HepG2 (cell line): ENCODE data around the gene NFATC4. TPM values are rescaled to one million over a fixed set of nuclear protein-coding genes. Genes with fewer than 3 reads are reported as not detected.

Experiments
- ATAC-seq: fragments of 200-7000 bp; cut with Tn5 transposase; 3 replicates; pipeline ENCODE4 v1.9.1; 2020; ENCODE audit warnings: mild to moderate bottlenecking, moderate library complexity
- BruUV-seq: library from RNA; stranded (reverse); fragments of 400-500 nt; replicated peaks from 2 replicates; lab custom pipeline; 2021; lab: Mats Ljungman, UMichigan
- CTCF ChIA-PET: fragments of 300-600 bp; formaldehyde crosslinking; extraction: SDS; loops from one replicate; lab custom pipeline; 2021; ENCODE audit warnings: low total read pairs, inconsistent platforms, low intra/inter-chr PET ratio; lab: Yijun Ruan, JAX
- POLR2A ChIA-PET: fragments of 350-600 bp; sonication (Branson Sonifier 250); formaldehyde crosslinking; loops from one replicate; lab custom pipeline; 2020; ENCODE audit warnings: antibody characterized with exemption, inconsistent platforms; lab: Yijun Ruan, JAX
- DNase-seq: peaks from one replicate; pipeline ENCODE4 v3.0.0-alpha.2; 2015; ENCODE audit warnings: low spot score
- FAIRE-seq: peaks from 3 replicates; lab custom pipeline; 2011; peaks lifted over from hg19 to GRCh38; lab: Jason Lieb, UNC
- H2AFZ ChIP-seq: one replicate; pipeline ENCODE4 v1.6.1; 2011; ENCODE audit warnings: low read length, inconsistent platforms
- H3K27ac ChIP-seq: fragments of 300-600 bp; 3 replicates; pipeline ENCODE4 v1.8.0; 2011; ENCODE audit warnings: mixed run types, mild to moderate bottlenecking, mixed read lengths, low read length, inconsistent platforms; ENCODE audit not compliant: insufficient read depth; ENCODE audit errors: extremely low read length
- H3K27me3 ChIP-seq, 2 experiments: fragments of 200-600 bp in 1 of 2; 2 replicates in 1 of 2; 3 replicates in 1 of 2; pipeline versions ENCODE4 v1.6.0 to v1.8.0; 2011; ENCODE audit warnings: low read length in 2 of 2, mild to moderate bottlenecking in 2 of 2, moderate library complexity in 2 of 2, inconsistent platforms in 1 of 2; ENCODE audit not compliant: insufficient read depth in 2 of 2, control insufficient read depth in 1 of 2
- H3K36me3 ChIP-seq, 2 experiments: fragments of 200-600 bp in 1 of 2; replicated peaks in 1 of 2; 2 replicates in 1 of 2; 3 replicates in 1 of 2; pipeline versions ENCODE4 v1.5.1 to v1.8.0; 2011; ENCODE audit warnings: low read length in 2 of 2, inconsistent platforms in 1 of 2; ENCODE audit not compliant: insufficient read depth in 2 of 2, control insufficient read depth in 1 of 2
- H3K4me1 ChIP-seq: 2 replicates; pipeline ENCODE4 v1.5.1; 2012; ENCODE audit warnings: low read length, inconsistent platforms; ENCODE audit not compliant: insufficient read depth
- H3K4me2 ChIP-seq: 2 replicates; pipeline ENCODE4 v1.6.0; 2011; ENCODE audit warnings: low read depth, low read length, inconsistent platforms
- H3K4me3 ChIP-seq, 3 experiments: fragments of 200-600 bp in 1 of 3; sonication (generic), shearing (Covaris generic) in 1 of 3; replicated peaks in 1 of 3; 2 replicates each; pipeline ENCODE4 v1.5.1; 2011 to 2016; ENCODE audit warnings: low read length in 3 of 3, inconsistent platforms in 2 of 3, low read depth in 2 of 3, mild to moderate bottlenecking in 2 of 3, control low read depth in 1 of 3, mixed read lengths in 1 of 3; ENCODE audit not compliant: insufficient read depth in 1 of 3
- H3K79me2 ChIP-seq: one replicate; pipeline ENCODE4 v1.6.1; 2011; ENCODE audit warnings: low read length, inconsistent platforms; ENCODE audit not compliant: insufficient read depth
- H3K9ac ChIP-seq: 2 replicates; pipeline ENCODE4 v1.6.0; 2011; ENCODE audit warnings: mild to moderate bottlenecking, low read depth, low read length, inconsistent platforms; ENCODE audit not compliant: insufficient read depth
- H3K9me3 ChIP-seq: 2 replicates; pipeline ENCODE4 v1.5.1; 2012; ENCODE audit warnings: mild to moderate bottlenecking, low read length
- H4K20me1 ChIP-seq: 2 replicates; pipeline ENCODE4 v1.6.0; 2011; ENCODE audit warnings: inconsistent platforms, mild to moderate bottlenecking, low read length, moderate library complexity; ENCODE audit not compliant: insufficient read depth
- DBP ChIP-seq: sonication (generic); formaldehyde crosslinking; IDR thresholded peaks from 2 replicates; pipeline ENCODE4 v1.4.0; 2020; ENCODE audit warnings: missing genetic modification reagents; ENCODE audit errors: not compliant biosample characterization
- FOXP1 ChIP-seq, 2 experiments: fragments of 450-650 bp in 1 of 2; IDR thresholded peaks; 2 replicates each; pipeline ENCODE4 v1.6.1; 2017 to 2018; ENCODE audit warnings: antibody characterized with exemption in 1 of 2
- NR1H2 ChIP-seq: sonication (generic); formaldehyde crosslinking; IDR thresholded peaks from 2 replicates; pipeline ENCODE4 v1.8.1; 2022; ENCODE audit warnings: low read depth, missing genetic modification reagents, borderline replicate concordance
- PHF8 ChIP-seq: sonication (generic); formaldehyde crosslinking; IDR thresholded peaks from 2 replicates; pipeline ENCODE4 v1.5.0; 2020; ENCODE audit warnings: missing genetic modification reagents
- REPIN1 ChIP-seq: sonication (generic); formaldehyde crosslinking; IDR thresholded peaks from 2 replicates; pipeline ENCODE4 v1.8.0; 2022; ENCODE audit warnings: missing genetic modification reagents, low read depth, mild to moderate bottlenecking, borderline replicate concordance
- ZFP82 ChIP-seq: sonication (generic); formaldehyde crosslinking; IDR thresholded peaks from 2 replicates; pipeline ENCODE4 v1.5.1; 2020; ENCODE audit warnings: mild to moderate bottlenecking, missing genetic modification reagents, borderline replicate concordance
- ZNF17 ChIP-seq: sonication (generic); formaldehyde crosslinking; IDR thresholded peaks from 2 replicates; pipeline ENCODE4 v1.5.0; 2020; ENCODE audit warnings: mild to moderate bottlenecking, missing genetic modification reagents
- ZNF235 ChIP-seq: sonication (generic); formaldehyde crosslinking; IDR thresholded peaks from 2 replicates; pipeline ENCODE4 v1.8.1; 2023; ENCODE audit warnings: mild to moderate bottlenecking, missing genetic modification reagents, borderline replicate concordance
- ZNF253 ChIP-seq: sonication (generic); formaldehyde crosslinking; IDR thresholded peaks from 2 replicates; pipeline ENCODE4 v1.8.0; 2022; ENCODE audit warnings: mild to moderate bottlenecking, missing genetic modification reagents, borderline replicate concordance
- ZNF275 ChIP-seq: sonication (generic); formaldehyde crosslinking; IDR thresholded peaks from 2 replicates; pipeline ENCODE4 v1.8.0; 2022; ENCODE audit warnings: missing genetic modification reagents, mild to moderate bottlenecking, inconsistent platforms, borderline replicate concordance
- WGBS: methylation state at CpG from one replicate; pipeline ENCODE4 v1.1.6; 2017; ENCODE audit warnings: low lambda C conversion rate; 5-methylcytosine and 5-hydroxymethylcytosine counted together
- in situ Hi-C: cut with HindIII; loops from 2 replicates; pipeline ENCODE4 v1.10.0; 2017; ENCODE audit warnings: low pct_unique_long_range_greater_than_20kb; ENCODE audit not compliant: extremely low pct_ligation_motif_present
- intact Hi-C: fragments of 100-400 bp; cut with micrococcal nuclease; formaldehyde crosslinking; loops from one replicate; pipeline ENCODE4 v1.10.0; 2022; ENCODE audit not compliant: unreplicated experiment
- polyA plus RNA-seq, 8 experiments: library from polyadenylated mRNA; depleted of rRNA in 3 of 8; stranded (reverse) in 7 of 8; unstranded in 1 of 8; fragments of >200 nt; fragmentation: Illumina TruSeq in 4 of 8; extraction: Trizol in 4 of 8; gene quantifications; 2 replicates each; pipeline versions ENCODE4 v1.2.1 to v1.2.3, GENCODE V29; 2011 to 2016; ENCODE audit warnings: low read depth in 4 of 8, missing spikeins in 1 of 8, mixed read lengths in 1 of 8; ENCODE audit not compliant: insufficient read depth in 1 of 8
- total RNA-seq, 5 experiments: library from RNA; depleted of rRNA; stranded (reverse); fragments of >200 nt; fragmentation: Illumina TruSeq; extraction: Trizol; gene quantifications; 2 replicates each; pipeline ENCODE4 v1.2.3, GENCODE V29; 2016; ENCODE audit warnings: low read depth in 1 of 5
- TF ChIP-seq, protein P1 (sequence below): sonication (generic); formaldehyde crosslinking; IDR thresholded peaks from 2 replicates; pipeline ENCODE4 v1.8.0; 2022; ENCODE audit warnings: missing genetic modification reagents, mild to moderate bottlenecking, borderline replicate concordance
- TF ChIP-seq, protein P2 (sequence below): sonication (generic); formaldehyde crosslinking; IDR thresholded peaks from 2 replicates; pipeline ENCODE4 v1.5.1; 2020; ENCODE audit warnings: missing genetic modification reagents, mild to moderate bottlenecking, borderline replicate concordance

The NFATC4 gene
- total and polyA plus RNA-seq, 2 of the 13 experiments (the other 11 are each of a cell fraction or from before 2014, with no cell fraction given), result 0.04 to 0.15 TPM

DNA sequence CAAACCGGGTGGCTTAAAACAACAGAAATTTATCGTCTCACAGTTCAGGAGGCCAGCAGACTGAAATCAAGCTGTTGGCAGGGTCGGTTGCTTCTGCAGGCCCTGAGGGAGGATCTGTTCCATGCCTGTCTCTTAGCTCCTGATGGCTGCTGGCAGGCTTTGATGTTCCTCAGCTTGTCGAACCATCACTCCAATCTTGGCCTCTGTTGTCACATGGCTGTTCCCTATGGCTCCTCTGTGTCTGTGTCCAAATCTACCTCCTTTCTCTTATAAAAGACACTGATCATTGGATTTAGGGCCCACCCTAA is 14.0 kb downstream of the NFATC4 start:
- Histone ChIP-seq H3K27me3 (peaks cover 7 to 50% of the 10 kb centered on the region in 2 experiments; a peak in 4 of 5 replicates), H3K4me1 (peaks cover 24% of the 10 kb centered on the region), H3K79me2 (no peaks in the 10 kb centered on the region), H4K20me1 (no peaks in the 10 kb centered on the region), H3K4me3 (no peak overlapping the region), H3K4me2 (no peak overlapping the region), H3K36me3 (no peaks in the 10 kb centered on the region), H3K27ac (no peak overlapping the region), H2AFZ (no peak overlapping the region), H3K9ac (no peak overlapping the region), H3K9me3 (no peaks in the 10 kb centered on the region)
- no peak for FAIRE-seq
- TF ChIP-seq ZNF253 (CRISPR knock-in tag) (no peak), ZNF17 (CRISPR knock-in tag) (no peak), REPIN1 (CRISPR knock-in tag) (no peak), FOXP1 (IDR thresholded peaks at IDR 0.05) (no peak), FOXP1 (CRISPR knock-in tag; IDR thresholded peaks at IDR 0.05) (no peak), ZFP82 (CRISPR knock-in tag) (no peak), PHF8 (CRISPR knock-in tag) (no peak), ZNF235 (no peak), DBP (no peak), NR1H2 (CRISPR knock-in tag) (no peak), ZNF275 (CRISPR knock-in tag) (no peak)
- TF ChIP-seq, protein P1, sequence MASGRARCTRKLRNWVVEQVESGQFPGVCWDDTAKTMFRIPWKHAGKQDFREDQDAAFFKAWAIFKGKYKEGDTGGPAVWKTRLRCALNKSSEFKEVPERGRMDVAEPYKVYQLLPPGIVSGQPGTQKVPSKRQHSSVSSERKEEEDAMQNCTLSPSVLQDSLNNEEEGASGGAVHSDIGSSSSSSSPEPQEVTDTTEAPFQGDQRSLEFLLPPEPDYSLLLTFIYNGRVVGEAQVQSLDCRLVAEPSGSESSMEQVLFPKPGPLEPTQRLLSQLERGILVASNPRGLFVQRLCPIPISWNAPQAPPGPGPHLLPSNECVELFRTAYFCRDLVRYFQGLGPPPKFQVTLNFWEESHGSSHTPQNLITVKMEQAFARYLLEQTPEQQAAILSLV (CRISPR knock-in tag), result no peak
- TF ChIP-seq, protein P2, sequence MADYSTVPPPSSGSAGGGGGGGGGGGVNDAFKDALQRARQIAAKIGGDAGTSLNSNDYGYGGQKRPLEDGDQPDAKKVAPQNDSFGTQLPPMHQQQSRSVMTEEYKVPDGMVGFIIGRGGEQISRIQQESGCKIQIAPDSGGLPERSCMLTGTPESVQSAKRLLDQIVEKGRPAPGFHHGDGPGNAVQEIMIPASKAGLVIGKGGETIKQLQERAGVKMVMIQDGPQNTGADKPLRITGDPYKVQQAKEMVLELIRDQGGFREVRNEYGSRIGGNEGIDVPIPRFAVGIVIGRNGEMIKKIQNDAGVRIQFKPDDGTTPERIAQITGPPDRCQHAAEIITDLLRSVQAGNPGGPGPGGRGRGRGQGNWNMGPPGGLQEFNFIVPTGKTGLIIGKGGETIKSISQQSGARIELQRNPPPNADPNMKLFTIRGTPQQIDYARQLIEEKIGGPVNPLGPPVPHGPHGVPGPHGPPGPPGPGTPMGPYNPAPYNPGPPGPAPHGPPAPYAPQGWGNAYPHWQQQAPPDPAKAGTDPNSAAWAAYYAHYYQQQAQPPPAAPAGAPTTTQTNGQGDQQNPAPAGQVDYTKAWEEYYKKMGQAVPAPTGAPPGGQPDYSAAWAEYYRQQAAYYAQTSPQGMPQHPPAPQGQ (CRISPR knock-in tag), result no peak
- intact Hi-C loops, result no loop called here
- ChIA-PET POLR2A (no interaction called here), CTCF (no interaction called here)
- in situ Hi-C loops, result no loop called here
- ATAC-seq, result no peak
- no TSS peak for BruUV-seq
- 24% methylated on average over 4 of the region's 4 CpGs for WGBS
- no peak for DNase-seq
